ENCODE results near the gene EED.
"Not testable (repeated sequence)": the region's sequence is repeated elsewhere in the genome, so short reads cannot be mapped to it uniquely, and the experiment has no call there.

Gene EED

DNA sequence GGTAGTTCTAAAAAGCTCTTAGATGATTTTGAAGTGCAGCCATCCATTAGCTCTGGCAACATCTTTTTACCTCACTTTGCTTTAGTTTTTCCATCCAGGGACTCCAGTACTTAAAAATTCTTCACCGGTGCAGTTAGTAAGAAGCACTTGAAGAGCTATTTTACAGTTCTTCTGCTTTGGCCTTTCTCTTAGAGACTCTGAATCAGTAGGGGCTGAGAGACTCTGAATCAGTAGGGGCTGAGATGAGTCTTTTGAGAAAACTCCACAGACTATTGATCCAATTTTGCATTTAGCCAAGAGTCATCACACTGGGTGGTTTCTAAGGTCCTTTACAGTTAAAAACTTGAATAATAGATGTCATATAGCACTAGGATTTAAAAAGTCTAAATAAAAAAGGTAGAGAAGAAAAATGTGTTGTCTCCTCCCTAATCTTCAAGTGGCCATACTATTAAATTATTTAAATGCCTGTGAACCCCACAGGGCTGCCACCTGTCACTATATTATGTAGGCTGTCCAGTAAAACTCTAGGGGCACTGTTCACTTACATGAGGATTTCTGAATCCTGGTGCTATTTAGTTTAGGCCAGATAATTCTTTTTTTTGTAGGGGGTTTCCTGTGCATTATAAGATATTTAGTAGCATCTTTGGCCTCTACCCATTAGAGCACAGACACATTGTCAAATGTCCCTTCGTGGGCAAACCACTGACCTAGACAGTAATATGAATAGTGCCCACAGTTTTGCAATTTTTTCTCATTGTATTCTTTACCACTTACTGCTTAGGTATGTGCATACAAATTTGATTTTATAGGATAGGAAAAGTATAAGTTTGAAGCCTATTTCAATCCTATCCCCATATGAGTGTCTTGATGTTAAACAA is 31.2 kb downstream of the EED start:
- no peak for DNase-seq
- intact Hi-C loops (cut with DNase I) = no loop called here

GRCh38 chr11:86277741-86278140 is 33.2 kb downstream of the EED start:
- intact Hi-C loops (cut with DNase I) = no loop called here
- DNase-seq = no peak

- DNase-seq = no peak
- intact Hi-C loops (cut with DNase I) = no loop called here
Observed at GRCh38 chr11:86278226-86278625, 33.7 kb downstream of the EED start.

DNA sequence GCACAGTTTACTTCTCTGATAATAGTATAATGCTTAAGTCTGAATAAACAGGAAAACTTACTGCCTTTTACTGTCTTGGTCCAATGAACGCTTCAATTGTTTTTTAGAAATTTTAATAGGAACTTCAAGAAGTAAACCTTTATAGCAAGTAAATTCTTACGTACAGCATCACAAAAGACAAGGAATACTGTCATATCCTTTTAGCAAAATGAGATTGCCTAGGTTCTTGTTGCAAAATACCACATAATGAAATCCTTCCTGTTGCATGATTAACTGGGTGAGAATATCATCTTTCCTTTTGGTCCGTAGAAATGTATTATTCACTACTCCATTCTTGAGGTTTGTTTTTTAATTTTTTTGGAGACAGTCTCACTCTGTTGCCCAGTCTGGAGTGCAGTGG is 35.2 kb downstream of the EED start:
- intact Hi-C loops (cut with DNase I) = loop anchor here (10.0 kb wide), 1 partner anchor 425 kb away; the partner anchor contains the start of gene CCDC83
- no peak for DNase-seq

DNA sequence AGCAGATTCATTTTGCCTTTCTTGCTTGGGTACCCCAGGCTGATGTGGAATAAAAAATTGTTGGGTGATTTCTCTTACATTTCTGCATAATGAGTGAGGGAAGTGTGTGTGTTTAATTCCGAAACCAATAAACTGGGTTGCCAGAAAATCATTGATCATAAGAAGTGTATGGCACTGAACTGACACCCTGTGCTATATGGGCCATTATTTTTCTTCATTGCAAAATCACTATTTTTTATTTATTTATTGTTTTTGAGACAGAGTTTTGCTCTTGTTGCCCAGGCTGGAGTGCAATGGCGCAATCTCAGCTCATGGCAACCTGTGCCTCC is 42.9 kb downstream of the EED start:
- intact Hi-C loops (cut with DNase I) = loop anchor here (10.0 kb wide), 1 partner anchor 433 kb away; the partner anchor contains the start of gene CCDC83
- DNase-seq = no peak

DNA sequence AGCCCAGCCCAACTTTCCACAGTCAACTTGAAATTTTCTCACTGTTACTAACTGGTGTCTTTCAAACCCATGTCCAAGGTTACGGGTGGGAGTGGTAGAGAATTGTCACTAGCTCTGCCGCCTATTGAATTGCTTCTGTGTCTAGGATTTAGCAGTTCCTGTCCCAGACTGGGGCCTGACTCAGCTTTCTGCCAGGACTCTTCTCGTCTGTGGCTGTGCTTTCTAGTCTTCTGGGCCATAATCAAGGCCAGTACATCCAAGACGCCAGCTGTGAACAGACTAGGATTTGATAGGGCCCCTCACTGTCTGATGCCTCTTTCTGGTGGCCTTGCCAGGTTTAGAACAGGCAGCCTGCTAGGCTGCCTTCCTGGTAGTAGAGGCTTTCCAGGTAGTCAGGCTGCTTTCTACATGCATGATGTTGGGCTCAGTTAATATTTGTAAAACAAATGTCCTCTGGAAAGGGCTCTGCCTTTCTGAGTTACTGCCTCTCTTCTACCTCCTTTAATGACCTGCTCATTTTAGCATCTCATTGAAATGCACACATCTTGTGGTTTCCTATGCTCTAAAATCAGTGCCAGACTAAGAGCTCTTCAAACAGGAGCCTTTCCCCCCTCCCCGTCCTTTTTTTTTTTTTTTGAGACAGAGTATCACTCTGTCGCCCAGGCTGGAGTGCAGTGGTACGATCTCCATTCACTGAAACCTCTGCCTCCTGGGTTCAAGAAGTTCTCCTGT is 44.4 kb downstream of the EED start:
- DNase-seq = peak in 12 of 42 donors; percentile 8 to 51 (median 20)
- intact Hi-C loops (cut with DNase I) = loop anchor here (10.0 kb wide), 1 partner anchor 434 kb away; the partner anchor contains the start of gene CCDC83

- intact Hi-C loops (cut with DNase I) = loop anchor here (10.0 kb wide), 2 partner anchors 345 to 435 kb away; partner anchors contain the start of gene CCDC83
- not testable (repeated sequence) for DNase-seq
Observed at GRCh38 chr11:86289508-86290280, 45.1 kb downstream of the EED start.

- intact Hi-C loops (cut with DNase I) = loop anchor here (10.0 kb wide), 1 partner anchor 347 kb away; no protein-coding TSS in a partner anchor
Observed at GRCh38 chr11:86291466-86292262, 47.1 kb downstream of the EED start.

DNA sequence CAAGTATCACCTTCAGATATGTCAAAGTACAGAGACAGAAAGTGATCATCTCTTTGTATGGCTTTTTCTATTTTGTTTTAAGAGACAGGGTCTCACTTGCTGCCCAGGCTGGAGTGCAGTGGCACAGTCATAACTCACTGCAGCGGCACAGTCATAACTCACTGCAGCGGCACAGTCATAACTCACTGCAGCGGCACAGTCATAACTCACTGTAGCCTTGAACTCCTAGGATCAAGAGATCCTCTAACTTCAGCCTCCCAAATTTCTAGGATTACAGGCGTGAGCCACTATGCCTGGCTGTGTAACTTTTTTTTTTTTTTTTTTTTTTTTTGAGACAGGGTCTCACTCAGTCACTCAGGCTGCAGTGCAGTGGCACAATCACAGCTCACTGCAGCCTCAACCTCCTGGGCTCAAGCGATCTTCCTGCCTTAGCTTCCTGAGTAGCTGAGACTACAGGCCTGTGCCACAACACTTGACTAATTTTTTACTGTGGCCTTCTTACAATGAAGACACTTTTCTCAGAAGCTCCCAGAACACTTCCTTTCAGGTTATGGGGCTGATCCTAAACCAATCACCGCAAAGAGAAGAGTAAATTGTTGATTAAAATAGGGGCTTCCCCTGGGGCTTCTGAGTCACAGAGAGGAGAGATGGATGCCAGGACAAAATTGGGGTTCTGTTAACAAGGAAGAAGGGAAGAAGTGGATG is 48.5 kb downstream of the EED start:
- intact Hi-C loops (cut with DNase I) = loop anchor here (10.0 kb wide), 1 partner anchor 348 kb away; no protein-coding TSS in a partner anchor
- no peak for DNase-seq

More at GRCh38 chr11:86291466-86292262, 47.1 kb downstream of the EED start:
- DNase-seq = peak in 37 of 42 donors; percentile 15 to 80 (median 53)

GRCh38 chr11:86294026-86294425 is 49.5 kb downstream of the EED start:
- DNase-seq = no peak
- intact Hi-C loops (cut with DNase I) = loop anchor here (10.0 kb wide), 1 partner anchor 349 kb away; no protein-coding TSS in a partner anchor

- DNase-seq = no peak
- intact Hi-C loops (cut with DNase I) = loop anchor here (2.0 kb wide), 1 partner anchor 57 kb away; the partner anchor contains the start of gene EED
Observed at GRCh38 chr11:86301742-86302091, 57.2 kb downstream of the EED start.

GRCh38 chr11:86302092-86302793 is 57.7 kb downstream of the EED start, which contains the start of gene HIKESHI:
HIKESHI (plus strand) TSS chr11:86302240; CDS start chr11:86302449, 209 bp downstream.
- DNase-seq = peak; percentile 100
- intact Hi-C loops (cut with DNase I) = loop anchor here (2.0 kb wide), 1 partner anchor 57 kb away; the partner anchor contains the start of gene EED

GRCh38 chr11:86303257-86303656 is 58.7 kb downstream of the EED start:
- no peak for DNase-seq
- intact Hi-C loops (cut with DNase I) = loop anchor here (2.0 kb wide), 1 partner anchor 58 kb away; the partner anchor contains the start of gene EED

- intact Hi-C loops (cut with DNase I); DNase-seq: not testable (repeated sequence)
Observed at GRCh38 chr11:86308710-86309109, 64.2 kb downstream of the EED start.

GRCh38 chr11:86313793-86314192 is 69.2 kb downstream of the EED start:
- DNase-seq = no peak
- intact Hi-C loops (cut with DNase I) = no loop called here

GRCh38 chr11:86314636-86315035 is 70.1 kb downstream of the EED start:
- intact Hi-C loops (cut with DNase I) = no loop called here

More at GRCh38 chr11:86314636-86315035, 70.1 kb downstream of the EED start:
- DNase-seq = no peak
